GM21737 (cell line): Measurements from ENCODE around the gene CLK3.
"Not testable (repeated sequence)": the region's sequence is repeated elsewhere in the genome, so short reads cannot be mapped to it uniquely, and the experiment has no call there.

Experiments used
- ATAC-seq: cut with Tn5 transposase; IDR thresholded peaks from one replicate; pipeline ENCODE4 v1.9.1; 2021; ENCODE audit warnings: mild to moderate bottlenecking, moderate library complexity; ENCODE audit not compliant: unreplicated experiment

Gene CLK3

DNA sequence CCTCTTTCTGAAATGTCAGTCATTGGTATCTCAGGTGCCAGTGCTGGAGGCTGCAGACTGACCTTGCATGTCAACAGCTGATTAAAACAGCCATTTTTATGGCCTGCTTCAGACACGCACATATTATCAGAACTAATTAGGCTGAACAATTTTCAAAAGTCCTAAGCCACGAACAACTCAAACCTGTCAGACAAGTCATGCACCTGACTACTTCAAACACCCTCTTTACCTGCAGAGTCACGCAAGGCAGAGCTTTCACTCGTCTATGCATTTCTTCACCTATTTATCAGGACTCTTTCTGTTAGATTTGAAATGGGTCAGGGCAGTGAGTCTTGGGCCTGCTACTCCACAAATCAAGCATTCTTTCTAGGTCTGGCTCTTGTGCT is 26.7 kb downstream of the CLK3 start:
- no peak for ATAC-seq

DNA sequence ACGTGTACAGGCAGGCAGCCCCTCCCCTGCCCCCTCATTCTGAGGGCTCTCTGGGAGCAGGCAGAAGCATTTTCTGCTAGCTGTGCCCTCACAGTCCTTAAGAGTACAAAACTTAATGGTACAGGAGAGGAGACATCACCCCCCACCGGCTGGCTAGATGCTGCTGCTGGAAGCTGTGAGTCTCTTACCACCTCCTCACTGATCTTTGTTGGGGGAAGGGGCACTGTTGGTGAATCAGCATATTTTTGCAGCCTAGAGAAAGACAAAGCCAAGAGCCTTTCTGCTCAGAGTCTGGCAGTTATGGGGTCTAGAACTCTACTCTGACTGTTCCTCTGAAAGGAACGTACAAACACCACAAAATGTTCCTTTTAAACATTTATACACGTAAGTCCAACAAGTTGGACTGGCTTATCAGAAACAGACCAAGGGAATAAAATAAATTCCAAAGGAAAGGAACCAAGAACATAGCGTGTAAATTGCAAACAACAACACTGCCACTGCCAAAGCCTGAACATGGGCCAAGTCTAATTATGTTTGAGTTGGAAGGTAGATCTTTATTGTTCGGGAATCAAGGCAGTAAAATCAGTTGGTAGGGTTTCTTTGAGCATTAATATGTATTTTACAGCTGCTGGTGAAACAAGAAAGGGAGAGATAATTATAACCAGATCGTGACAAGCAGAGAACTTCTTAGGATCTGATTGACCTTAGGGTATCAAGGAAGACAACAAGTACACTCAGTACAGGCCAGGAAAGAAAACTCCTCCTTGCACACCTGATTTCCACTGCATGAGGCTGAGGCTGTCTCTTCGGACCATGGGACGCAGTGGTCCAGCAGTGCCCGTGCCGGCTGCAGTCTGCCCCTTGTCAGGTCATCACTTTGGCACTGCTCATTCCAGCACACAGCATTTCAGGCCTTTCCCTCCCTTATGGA is 27.4 kb downstream of the CLK3 start:
- ATAC-seq = no peak

DNA sequence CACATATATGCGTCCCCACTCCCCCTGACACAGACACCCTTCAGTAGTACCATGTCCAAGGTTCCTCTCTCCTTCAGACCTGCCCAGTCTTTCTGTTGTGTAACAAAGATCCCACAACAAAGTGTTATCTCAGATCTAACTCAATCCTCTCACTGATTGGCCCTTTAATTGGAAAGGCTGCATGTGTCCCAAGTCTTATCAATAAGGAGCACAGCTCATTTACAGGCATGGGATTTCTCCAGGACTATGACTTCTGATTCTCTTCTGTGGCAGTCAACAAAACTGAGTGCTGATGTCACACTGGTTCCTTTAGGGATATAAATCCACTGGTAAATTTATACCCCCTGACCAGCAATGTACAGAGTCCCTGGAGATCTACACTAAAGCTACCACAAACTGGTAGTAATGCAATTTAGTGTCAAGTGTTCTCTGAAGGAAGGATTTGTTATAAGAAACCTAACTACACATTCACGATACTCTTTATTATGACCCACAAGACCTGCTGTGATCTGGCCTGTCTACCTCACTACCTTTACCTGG is 28.1 kb downstream of the CLK3 start:
- no peak for ATAC-seq

DNA sequence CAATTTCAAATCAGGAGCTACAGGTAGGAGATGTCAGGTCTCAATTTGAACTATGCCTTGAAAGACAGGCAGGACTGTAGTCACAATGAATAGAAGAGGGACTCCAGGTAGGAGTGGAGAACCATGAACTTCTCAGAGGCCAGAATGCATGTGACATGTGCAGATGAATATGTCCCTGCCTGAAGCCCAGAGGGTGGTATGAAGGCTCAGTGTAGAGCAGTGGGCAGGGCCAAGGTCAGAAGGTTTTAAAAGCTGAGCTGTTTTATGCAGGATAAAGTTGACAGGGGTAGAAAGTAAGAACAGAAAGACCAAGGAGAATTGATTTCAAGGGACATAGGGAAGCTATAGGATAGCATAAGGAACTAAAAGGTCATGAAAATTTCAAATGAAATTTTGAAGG is 30.8 kb downstream of the CLK3 start:
- no peak for ATAC-seq

DNA sequence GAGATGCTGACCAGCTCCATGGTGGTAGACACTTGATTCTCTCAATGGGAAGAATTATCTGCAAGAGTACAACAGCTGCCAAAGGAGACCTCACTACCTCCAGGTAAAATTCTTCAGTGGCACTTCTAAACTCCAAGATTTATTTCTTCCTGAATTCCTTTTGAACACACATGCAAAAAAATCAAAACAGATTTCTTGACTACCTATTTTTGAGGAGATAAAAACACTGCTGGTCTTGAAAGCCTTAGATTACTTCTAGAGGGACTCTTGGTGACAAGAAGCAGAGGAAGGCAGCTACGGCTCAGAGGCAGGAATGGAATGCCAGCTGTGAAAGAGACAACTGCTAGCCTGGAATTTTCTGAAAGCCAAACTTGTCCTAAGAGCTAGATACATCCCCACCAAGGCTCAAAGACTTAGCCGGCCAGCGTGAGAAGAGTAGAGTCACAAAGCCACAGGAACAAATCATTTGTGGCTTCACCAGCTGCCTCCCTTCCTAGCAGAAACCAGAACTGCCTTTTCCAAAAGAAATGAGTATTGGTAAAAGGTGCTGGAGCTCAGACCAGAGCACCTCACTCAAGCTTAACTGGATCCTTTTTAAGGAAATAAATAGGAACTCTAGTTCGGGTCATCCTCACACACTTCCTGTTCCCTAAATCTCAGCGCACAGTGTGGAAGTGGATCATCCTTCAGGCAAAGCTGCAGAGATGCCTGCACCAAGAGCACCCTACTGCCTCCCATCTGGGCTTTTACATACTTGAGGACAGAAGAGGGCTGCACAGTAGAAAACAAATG is 32.6 kb downstream of the CLK3 start:
- no peak for ATAC-seq

DNA sequence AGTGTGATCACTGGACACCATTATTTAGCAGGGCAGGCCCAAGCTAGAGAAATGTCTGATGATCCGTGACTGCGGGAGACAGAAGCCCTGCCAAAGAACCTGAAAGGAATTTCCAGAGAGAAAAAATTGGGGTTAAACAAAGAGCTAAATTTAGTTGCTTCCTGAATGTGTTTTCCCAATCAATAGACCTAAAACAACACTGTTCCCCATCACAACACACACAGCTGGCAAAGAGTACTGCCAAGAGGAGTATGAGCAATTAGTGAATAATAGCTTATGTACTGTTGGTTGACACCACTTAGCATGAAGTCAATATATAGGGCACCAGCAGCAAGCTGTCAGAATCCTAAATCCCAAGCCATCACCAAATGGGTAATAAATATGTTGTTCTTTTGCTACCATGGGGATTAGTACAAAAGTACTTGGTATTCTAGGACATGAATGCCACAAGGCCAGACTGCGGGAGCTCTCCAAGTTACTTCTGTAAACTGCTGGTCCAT is 35.7 kb downstream of the CLK3 start:
- ATAC-seq = no peak

DNA sequence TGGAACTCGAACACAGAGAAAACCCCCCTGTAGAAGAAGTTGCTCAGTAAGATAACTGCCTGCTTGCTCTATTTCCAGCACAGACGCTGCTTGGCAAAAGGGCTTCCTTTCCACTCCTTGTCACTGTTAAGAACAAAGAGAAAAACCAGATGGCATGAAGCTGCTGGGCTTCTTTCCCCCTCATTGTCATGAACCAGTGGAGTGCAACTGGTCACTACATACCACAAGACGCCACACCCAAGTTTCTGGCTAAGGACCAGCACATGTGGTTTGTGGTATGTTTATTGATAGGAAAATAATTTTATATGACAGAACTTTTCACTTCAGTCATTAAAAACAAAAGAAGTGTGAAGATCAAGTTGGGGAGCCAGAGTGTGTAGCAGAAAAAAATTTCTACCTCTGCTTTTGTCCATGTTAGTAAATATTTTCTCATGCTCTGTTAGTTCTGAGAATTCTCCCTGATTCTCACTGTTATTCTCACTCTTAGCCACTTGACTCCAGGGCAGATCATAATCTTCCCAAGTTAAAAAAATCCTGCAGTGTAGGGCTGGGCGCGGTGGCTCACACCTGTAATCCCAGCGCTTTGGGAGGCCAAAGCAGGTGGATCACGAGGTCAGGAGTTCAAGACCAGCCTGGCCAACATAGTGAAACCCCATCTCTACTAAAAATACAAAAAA is 37.9 kb downstream of the CLK3 start:
- ATAC-seq = no peak

DNA sequence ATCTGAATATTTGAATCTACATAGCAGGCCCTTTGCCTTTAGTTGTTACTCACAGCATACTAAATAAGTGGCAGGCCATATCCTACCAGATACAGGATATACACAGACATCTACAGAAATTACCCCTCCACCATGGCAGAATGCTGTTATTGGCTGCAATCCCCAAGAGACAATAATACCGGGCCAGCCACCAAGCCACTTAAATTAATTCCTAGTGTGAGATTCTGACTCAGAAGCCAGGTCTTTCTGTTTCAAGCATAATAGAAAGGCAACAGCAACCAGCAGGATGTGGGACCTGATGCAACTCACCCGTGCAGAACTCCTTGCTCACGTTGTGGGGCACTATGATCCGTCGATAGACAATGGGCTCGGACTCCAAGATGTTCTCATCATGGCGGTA is 39.8 kb downstream of the CLK3 start:
- ATAC-seq = no peak

DNA sequence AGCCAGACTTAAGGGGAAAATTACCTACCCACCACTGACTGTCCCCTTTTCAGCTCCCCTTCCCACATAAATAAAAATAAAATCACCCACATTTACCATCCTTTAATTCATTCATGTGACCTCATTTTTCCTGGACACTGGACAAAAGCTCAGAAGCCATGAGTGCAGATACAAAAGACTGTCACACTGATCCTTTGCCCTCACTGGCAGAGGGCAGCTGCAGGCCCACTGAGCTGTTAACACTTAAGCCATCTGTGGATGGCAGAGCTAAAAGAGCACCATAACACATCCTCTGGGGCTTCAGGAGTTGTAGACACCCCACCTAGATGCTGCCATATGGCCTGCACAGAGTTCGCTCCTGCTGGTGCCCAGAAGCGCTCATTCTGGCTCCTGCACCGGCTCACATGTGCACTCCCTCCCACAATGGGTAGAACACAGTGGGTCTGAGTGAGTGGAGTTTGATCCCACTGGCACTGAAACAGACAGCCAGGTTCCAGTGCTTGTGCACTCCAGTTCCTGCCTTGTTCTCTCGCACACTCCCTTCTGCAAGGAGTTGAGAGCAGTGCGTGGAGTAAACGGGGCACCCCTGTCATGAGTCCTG is 41.4 kb downstream of the CLK3 start:
- no peak for ATAC-seq

DNA sequence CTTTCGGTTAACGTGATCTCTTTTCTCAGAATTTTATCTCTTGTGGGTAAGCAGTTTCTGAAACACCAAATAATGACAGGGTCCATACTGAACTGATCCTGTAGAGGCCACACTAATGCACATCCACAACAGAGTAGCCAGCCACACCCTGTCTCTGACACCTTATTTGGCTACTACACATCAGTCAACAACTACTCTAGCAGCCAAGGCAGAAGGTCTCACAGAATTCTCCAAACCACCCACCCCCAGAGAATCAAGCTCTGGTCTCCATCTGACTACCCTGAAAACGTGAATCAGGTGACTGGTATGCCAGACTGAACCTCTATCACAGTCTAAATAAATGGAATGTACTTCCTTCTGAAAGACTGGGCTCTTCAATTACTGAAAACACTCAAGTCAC is 42.2 kb downstream of the CLK3 start:
- no peak for ATAC-seq

DNA sequence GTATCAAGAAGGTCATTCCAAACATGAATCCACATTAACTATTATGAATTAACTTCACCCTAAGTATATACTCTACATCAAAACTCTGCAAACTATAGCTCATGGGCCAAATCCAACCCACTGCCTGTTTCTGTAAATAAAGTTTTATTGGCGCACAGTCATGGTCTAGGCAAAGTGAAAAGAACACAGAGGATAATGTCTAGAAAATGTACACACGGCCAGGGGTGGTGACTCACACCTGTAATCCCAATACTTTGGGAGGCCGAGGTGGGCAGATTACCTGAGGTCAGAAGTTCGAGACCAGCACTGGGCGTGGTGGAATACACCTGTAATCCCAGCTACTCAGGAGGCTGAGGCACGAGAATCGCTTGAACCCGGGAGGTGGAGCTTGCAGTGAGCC is 45.6 kb downstream of the CLK3 start:
- not testable (repeated sequence) for ATAC-seq

DNA sequence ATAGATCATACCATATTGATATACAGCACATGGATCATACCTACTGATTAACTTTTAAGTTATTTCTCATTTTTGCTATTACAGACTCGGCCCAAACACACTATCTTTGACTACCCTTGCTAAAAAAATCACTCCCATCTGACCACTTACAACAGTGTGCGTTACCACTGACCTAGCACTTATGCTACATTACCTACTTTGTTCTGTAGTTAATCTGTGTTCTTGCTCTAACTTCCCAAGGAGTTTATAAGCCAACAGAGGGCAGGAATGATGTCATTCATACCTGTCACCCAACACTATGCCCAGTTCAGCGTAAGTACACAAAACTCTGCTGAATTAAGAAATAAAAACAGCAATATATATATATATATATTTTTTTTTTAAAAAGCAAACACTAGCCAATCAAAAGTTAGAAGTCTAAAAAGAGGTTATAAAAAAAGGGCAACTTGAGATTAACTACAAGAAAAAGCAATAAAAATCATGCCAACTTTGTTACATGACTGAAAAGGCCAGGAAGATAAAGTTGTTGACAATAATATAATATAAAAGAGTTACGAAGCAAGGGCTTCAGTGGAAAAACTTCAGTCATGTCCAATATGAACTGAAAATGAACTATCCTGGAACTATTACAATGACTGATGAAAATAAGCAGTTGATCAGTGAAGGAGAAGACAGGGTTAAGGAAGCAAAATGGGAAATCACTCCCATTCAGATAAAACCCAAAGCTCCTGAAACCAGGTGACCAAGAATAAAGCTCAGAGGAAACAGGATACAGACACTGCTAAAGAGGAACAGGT is 46.6 kb downstream of the CLK3 start:
- ATAC-seq = no peak

DNA sequence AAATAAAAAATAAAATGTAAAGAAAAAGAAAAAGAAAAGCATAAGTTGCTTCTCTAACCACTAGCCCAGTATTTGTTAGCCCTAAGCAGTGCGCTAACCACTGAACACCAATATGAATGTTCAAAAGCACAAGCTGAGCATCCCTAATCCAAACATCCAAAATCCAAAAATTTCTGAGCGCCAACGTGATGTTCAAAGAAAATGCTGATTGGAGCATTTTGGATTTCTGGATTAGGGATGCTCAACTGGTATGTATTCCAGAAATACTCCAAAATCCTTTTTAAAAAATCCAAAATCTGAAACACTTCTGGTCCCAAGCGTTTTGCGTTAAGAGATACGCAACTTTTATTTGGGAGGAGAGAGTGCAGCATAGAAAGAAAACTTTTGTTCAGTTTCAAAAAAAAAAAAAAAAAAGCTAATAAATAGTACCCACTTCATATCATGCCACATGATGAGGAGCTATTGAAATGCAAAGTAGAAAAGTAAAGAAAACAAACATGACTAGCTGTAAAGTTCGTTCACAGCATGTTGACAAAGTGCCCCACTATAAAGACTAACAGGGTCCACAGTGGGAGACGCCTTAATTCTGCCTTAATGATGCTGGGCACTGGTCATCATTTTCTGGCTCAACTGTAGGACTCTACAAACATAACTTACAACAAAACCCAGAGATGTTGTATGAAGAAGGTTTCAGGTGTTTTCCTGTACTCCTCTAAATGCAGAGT is 47.8 kb downstream of the CLK3 start:
- no peak for ATAC-seq

DNA sequence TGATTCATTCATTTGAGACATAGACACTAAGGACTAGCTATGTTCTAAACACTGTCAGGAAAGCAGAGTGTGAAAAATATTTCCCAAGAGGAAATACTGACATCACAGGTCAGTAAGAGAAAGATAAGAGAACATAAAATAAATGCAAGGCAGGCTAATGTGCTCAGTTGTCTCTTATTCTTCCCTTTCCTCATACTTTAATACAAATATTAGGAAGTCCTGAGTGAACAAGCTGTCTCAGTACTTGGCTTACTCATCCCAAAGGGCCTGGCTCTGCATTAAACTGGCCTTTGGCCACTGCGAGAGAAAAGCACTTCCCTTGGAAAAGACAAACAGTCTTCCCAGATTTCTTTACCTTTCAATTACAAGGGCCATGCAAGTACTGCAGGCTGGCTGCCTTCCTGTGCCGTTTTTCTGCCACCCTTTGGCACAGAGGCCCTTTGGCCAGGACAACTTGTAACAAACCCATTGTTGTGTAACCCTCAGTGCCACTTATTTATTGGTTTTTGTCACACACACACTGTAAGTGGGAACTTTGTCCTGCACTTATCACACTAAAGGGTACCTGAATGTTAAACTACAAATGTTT is 48.5 kb downstream of the CLK3 start:
- no peak for ATAC-seq

DNA sequence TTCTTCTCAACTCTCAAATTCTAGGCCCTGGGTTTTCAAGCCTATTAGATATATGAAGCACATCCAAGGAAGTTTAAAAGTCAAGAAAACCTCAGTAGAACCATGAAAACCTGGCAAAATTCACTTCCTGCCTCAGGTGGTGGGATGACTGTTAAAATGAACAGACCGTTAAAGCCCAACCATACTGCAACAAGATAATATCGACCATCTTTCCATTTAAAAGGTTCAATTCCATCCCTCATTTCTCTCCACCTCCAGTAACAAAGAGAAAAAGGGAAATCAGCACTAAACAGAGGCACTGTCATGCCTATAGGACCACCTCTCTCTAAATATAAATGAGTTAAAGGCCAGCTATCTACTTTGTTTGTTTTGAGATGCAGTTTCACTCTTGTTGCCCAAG is 49.0 kb downstream of the CLK3 start:
- ATAC-seq = no peak

DNA sequence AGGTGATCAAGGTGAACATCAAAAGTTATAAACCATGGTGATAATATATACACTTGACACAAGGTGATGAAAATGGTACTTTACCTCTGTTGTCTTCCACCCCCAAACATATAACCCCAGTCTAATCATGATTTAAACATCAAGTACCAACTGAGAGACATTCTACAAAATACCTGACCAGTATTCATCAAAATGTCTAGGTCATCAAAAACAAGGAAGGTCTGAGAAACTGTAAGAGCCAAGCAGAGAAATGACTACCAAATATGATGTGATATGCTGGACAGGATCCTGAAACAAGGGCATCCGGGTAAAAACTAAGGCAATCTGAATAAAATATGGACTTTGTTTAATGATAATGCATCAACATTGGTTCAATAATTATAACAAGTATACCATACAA is 52.3 kb downstream of the CLK3 start:
- no peak for ATAC-seq

DNA sequence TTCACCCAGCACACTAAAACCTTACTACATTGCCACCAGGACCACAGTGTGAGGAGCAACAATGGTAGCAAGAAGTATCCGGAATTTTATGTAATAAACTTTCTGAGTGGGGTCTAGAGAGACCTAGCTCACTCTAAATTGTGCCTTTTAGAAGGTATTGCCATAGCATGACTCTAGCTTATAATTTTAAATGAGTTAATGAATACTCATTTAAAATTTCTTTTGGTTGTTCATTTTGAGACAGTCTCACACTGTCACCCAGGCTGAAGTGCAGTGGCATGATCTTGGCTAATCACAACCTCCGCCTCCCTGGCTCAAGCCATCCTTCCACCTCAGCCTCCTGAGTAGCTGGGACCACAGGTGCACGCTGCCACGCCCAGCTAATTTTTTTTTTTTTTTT is 54.0 kb downstream of the CLK3 start:
- no peak for ATAC-seq

DNA sequence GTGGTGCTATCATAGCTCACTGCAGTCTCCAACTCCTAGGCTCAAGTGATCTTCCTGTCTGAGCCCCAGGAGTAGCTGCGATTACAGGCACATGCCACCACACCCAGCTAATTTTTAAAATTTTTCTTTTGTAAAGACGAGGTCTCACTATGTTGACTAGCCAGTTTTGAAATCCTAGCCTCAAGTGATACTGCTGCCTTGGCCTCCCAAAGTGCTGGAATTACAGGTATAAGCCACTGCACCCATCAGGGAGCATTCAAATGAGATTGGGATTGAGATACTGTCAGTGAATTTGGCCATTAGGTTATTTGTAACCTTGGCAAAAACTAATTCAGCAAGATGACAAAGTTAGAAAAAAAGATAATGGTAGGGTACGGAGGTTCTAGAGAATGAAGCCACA is 58.5 kb downstream of the CLK3 start:
- no peak for ATAC-seq

DNA sequence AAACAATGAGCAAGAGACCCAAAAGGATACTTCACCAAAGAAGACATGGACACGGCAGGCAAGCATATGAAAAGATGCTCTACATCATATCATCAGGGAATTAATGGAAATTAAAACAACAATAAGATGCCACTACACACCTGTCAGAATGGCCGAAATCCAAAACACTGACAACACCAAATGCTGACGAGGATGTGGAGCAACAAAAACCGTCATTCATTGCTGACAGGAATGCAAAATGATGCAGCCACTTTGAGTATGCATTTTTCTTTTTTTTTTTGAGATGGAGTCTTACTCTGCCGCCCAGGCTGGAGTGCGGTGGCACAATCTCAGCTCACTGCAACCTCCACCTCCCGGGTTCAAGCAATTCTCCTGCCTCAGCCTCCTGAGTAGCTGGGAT is 61.2 kb downstream of the CLK3 start:
- no peak for ATAC-seq
